Measurements from ENCODE around the gene HDAC4. TPM values are rescaled to one million over a fixed set of nuclear protein-coding genes. Genes with fewer than 3 reads are reported as not detected.

HDAC4 gene
- total RNA-seq, 4 donors from 2014 or later = 12.9 to 91.6 (median 39.8) TPM

DNA sequence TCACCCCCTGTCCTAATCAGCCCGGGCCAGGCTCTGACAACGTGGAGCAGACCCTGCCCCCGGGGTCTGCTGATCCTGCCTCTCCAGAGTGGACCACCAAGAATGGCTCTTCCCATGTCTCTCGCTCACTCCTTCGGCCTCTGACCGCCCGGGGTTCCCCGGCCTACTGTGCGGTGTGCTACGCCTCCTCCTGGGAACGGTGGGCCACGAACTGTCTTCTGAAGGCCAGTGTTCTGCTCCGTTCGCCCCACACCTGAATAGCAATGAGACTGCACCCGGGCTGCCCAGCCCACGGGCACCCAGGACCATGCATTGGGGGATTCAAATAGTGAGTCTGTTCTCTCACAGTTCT lies 363.3 kb downstream of the HDAC4 start:
- peaks cover 0 to 3% of the 10 kb centered on the region in 2 donors for H3K4me1 ChIP-seq
- no peak overlapping the region for H3K27ac ChIP-seq
- H3K27me3 ChIP-seq = no peaks in the 10 kb centered on the region
- no peaks in the 10 kb centered on the region for H3K9me3 ChIP-seq
- no peak overlapping the region for H3K4me3 ChIP-seq (replicated peaks in 1 of 3)
- 74 to 81% methylated on average over 16 of the region's 16 CpGs for WGBS, 2 donors
- intact Hi-C loops (cut with DNase I) = loop anchor here (5.0 to 10.0 kb wide), 2 partner anchors 687 to 845 kb away; no protein-coding TSS in a partner anchor
- no peak for DNase-seq
- no peak for TF ChIP-seq POLR2A (IDR thresholded peaks at IDR 0.05)
- TF ChIP-seq CTCF (IDR thresholded peaks at IDR 0.05) = no peak
- no peaks in the 10 kb centered on the region for H3K36me3 ChIP-seq

GRCh38 chr2:239036819-239037558 lies 363.8 kb downstream of the HDAC4 start:
- H3K9me3 ChIP-seq = no peaks in the 10 kb centered on the region
- no peak overlapping the region for H3K4me3 ChIP-seq (replicated peaks in 1 of 3)
- peaks cover 0 to 3% of the 10 kb centered on the region in 2 donors for H3K4me1 ChIP-seq
- H3K27me3 ChIP-seq = no peaks in the 10 kb centered on the region
- intact Hi-C loops (cut with DNase I) = loop anchor here (5.0 to 10.0 kb wide), 2 partner anchors 688 to 845 kb away; no protein-coding TSS in a partner anchor
- H3K27ac ChIP-seq = no peak overlapping the region
- 91 to 92% methylated on average over 19 to 20 of the region's 21 CpGs for WGBS, 2 donors
- no peak for DNase-seq
- TF ChIP-seq CTCF (IDR thresholded peaks at IDR 0.05) (no peak), POLR2A (IDR thresholded peaks at IDR 0.05) (no peak)
- no peaks in the 10 kb centered on the region for H3K36me3 ChIP-seq

GRCh38 chr2:239035997-239036731 lies 364.7 kb downstream of the HDAC4 start:
- H3K4me3 ChIP-seq (replicated peaks in 1 of 3) = no peak overlapping the region
- no peaks in the 10 kb centered on the region for H3K36me3 ChIP-seq
- H3K9me3 ChIP-seq = no peaks in the 10 kb centered on the region
- peaks cover 0 to 3% of the 10 kb centered on the region in 2 donors for H3K4me1 ChIP-seq
- intact Hi-C loops (cut with DNase I) = loop anchor here (5.0 to 10.0 kb wide), 2 partner anchors 689 to 846 kb away; no protein-coding TSS in a partner anchor
- no peak overlapping the region for H3K27ac ChIP-seq
- TF ChIP-seq POLR2A (IDR thresholded peaks at IDR 0.05) (no peak), CTCF (IDR thresholded peaks at IDR 0.05) (no peak)
- no peak for DNase-seq
- WGBS, 2 donors = 76 to 84% methylated on average over 10 to 12 of the region's 15 CpGs
- no peaks in the 10 kb centered on the region for H3K27me3 ChIP-seq

- Histone ChIP-seq H3K4me3 (replicated peaks in 1 of 3) (no peak overlapping the region), H3K27me3 (no peaks in the 10 kb centered on the region), H3K36me3 (no peaks in the 10 kb centered on the region), H3K27ac (no peak overlapping the region), H3K4me1 (peaks cover 0 to 3% of the 10 kb centered on the region in 2 donors), H3K9me3 (no peaks in the 10 kb centered on the region)
- WGBS, 2 donors = 47 to 59% methylated on average over 12 to 18 of the region's 29 CpGs
- intact Hi-C loops (cut with DNase I) = loop anchor here (5.0 to 10.0 kb wide), 2 partner anchors 689 to 847 kb away; no protein-coding TSS in a partner anchor
- TF ChIP-seq CTCF (IDR thresholded peaks at IDR 0.05) (peak; percentile 45 to 93 (median 66)), POLR2A (IDR thresholded peaks at IDR 0.05) (no peak)
- DNase-seq = peak; percentile 23 to 41
Observed at GRCh38 chr2:239035361-239035814, 365.4 kb downstream of the HDAC4 start.
